HEK293T (cell line): ENCODE measurements around the gene TMEM219.

Source experiments
- CTCF ChIA-PET: fragments of 350-600 bp; formaldehyde crosslinking; extraction: SDS; loops from one replicate; lab custom pipeline; 2021; ENCODE audit warnings: antibody characterized with exemption, inconsistent platforms; lab: Yijun Ruan, JAX
- POLR2A ChIA-PET: fragments of 350-600 bp; formaldehyde crosslinking; extraction: SDS; loops from one replicate; lab custom pipeline; 2020; ENCODE audit warnings: antibody characterized with exemption, inconsistent platforms; lab: Yijun Ruan, JAX
- DNase-seq: peaks from one replicate; pipeline ENCODE4 v3.0.0; 2012; ENCODE audit warnings: mixed read lengths; ENCODE audit errors: extremely low spot score
- ARNT ChIP-seq: fragments of 450-650 bp; IDR thresholded peaks from 2 replicates; pipeline ENCODE4 v1.6.1; 2017; ENCODE audit warnings: mild to moderate bottlenecking
- BHLHE40 ChIP-seq: fragments of 450-650 bp; IDR thresholded peaks from 2 replicates; pipeline ENCODE4 v1.6.1; 2016; ENCODE audit warnings: mild to moderate bottlenecking, moderate library complexity, borderline replicate concordance
- CTBP1 ChIP-seq: fragments of 450-650 bp; IDR thresholded peaks from 2 replicates; pipeline ENCODE4 v1.6.1; 2016; ENCODE audit warnings: borderline replicate concordance
- ELF4 ChIP-seq: fragments of 450-650 bp; IDR thresholded peaks from 2 replicates; pipeline ENCODE4 v1.6.1; 2017; ENCODE audit warnings: antibody characterized with exemption
- FOXA1 ChIP-seq: fragments of 450-650 bp; IDR thresholded peaks from 2 replicates; pipeline ENCODE4 v1.6.1; 2016; ENCODE audit warnings: mild to moderate bottlenecking
- FOXK2 ChIP-seq: fragments of 450-650 bp; IDR thresholded peaks from 2 replicates; pipeline ENCODE4 v1.6.1; 2016; ENCODE audit warnings: mild to moderate bottlenecking
- FOXM1 ChIP-seq: fragments of 450-650 bp; IDR thresholded peaks from 2 replicates; pipeline ENCODE4 v1.6.1; 2017; ENCODE audit warnings: mild to moderate bottlenecking, borderline replicate concordance
- HDGF ChIP-seq: fragments of 450-650 bp; IDR thresholded peaks from 2 replicates; pipeline ENCODE4 v1.6.1; 2017; ENCODE audit warnings: antibody characterized with exemption, borderline replicate concordance
- L3MBTL2 ChIP-seq: fragments of 450-650 bp; conservative IDR thresholded peaks from 2 replicates; pipeline ENCODE4 v1.6.1; 2016; ENCODE audit warnings: mild to moderate bottlenecking
- LEF1 ChIP-seq: fragments of 450-650 bp; IDR thresholded peaks from 2 replicates; pipeline ENCODE4 v1.6.1; 2017; ENCODE audit warnings: mild to moderate bottlenecking, borderline replicate concordance
- NFRKB ChIP-seq: fragments of 450-650 bp; IDR thresholded peaks from 2 replicates; pipeline ENCODE4 v1.6.1; 2016; ENCODE audit warnings: mild to moderate bottlenecking, moderate library complexity
- SP1 ChIP-seq: fragments of 450-650 bp; IDR thresholded peaks from 2 replicates; pipeline ENCODE4 v1.6.1; 2017
- SUZ12 ChIP-seq: fragments of 450-650 bp; IDR thresholded peaks from 2 replicates; pipeline ENCODE4 v1.6.1; 2016; ENCODE audit warnings: mild to moderate bottlenecking
- TARDBP ChIP-seq: fragments of 450-650 bp; IDR thresholded peaks from 2 replicates; pipeline ENCODE4 v1.6.1; 2016
- ZNF384 ChIP-seq: fragments of 450-650 bp; IDR thresholded peaks from 2 replicates; pipeline ENCODE4 v1.6.1; 2016
- TF ChIP-seq, protein P1 (sequence below): fragments of 450-650 bp; IDR thresholded peaks from 2 replicates; pipeline ENCODE4 v1.6.1; 2016

The TMEM219 gene, protein sequence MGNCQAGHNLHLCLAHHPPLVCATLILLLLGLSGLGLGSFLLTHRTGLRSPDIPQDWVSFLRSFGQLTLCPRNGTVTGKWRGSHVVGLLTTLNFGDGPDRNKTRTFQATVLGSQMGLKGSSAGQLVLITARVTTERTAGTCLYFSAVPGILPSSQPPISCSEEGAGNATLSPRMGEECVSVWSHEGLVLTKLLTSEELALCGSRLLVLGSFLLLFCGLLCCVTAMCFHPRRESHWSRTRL

DNA sequence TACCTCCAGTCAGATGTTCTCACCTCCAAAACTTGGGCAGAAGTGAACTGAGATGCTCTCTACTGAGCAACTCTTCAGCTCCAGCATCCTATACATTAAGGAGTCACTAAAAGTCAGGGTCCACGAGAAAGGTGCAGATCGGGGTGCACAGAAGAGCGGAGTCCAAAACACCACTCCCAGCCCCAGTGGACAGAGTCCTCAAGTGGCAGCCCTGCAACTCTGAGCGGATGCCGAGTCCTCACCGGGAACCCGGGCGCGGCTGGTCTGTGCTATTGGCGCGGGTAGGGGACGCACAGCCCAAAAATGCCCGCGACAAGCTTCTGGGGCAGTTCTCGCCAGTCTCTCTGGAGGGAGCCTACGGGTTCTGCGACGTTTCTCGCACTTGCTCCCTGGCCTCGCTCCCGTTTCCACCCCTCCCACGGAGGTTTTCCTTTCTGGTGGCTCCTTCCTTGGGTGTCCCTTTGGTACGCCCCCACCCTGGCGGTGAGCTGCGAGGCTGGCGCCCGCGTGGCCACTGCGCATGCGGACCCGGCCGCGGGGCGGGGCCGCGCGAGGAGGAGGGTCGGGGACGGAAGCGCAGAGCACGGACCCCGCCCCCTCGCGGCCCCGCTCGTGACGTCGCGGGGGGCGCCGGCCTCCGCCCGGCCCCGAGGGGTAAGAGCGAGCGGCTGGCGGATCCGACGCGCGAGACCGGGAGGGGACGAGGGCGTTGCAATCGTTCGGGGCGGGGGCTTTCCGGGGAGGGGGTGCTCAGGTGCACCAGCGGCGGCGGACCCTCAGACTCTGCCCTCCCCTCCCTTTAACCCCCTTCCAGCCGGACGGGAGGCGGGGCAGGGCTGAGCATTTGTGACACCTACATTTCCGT is at the start of gene TMEM219:
TSS of gene TMEM219 (plus strand) at position 601 of the 865 bp plus-strand sequence. CDS start 1,065 bp downstream, outside the sequence.
- ChIA-PET CTCF (interaction anchor here (0.6 to 2.3 kb wide), 8 partner anchors 11 to 568 kb away, joined by 3 to 14 read pairs (median 4); partner anchors contain the start of genes KCTD13, SEZ6L2 and TAOK2), POLR2A (interaction anchor here (0.6 to 4.4 kb wide), 23 partner anchors 11 to 154 kb away, joined by 3 to 102 read pairs (median 5); partner anchors contain the start of genes ALDOA, ASPHD1, C16orf92 and DOC2A)
- TF ChIP-seq CTBP1 (no peak), ELF4 (no peak), SP1 (no peak), FOXA1 (no peak), BHLHE40 (peak; percentile 62; the same call in 1 of the 2 replicates), ZNF384 (no peak), SUZ12 (no peak), L3MBTL2 (peak; percentile 88), HDGF (0 out of 2 replicates have a peak, but pooled peaks have one; percentile 43), FOXM1 (peak; percentile 54; the same call in 1 of the 2 replicates), TARDBP (peak; percentile 68; the same call in 1 of the 2 replicates), LEF1 (no peak)
- TF ChIP-seq, protein P1, sequence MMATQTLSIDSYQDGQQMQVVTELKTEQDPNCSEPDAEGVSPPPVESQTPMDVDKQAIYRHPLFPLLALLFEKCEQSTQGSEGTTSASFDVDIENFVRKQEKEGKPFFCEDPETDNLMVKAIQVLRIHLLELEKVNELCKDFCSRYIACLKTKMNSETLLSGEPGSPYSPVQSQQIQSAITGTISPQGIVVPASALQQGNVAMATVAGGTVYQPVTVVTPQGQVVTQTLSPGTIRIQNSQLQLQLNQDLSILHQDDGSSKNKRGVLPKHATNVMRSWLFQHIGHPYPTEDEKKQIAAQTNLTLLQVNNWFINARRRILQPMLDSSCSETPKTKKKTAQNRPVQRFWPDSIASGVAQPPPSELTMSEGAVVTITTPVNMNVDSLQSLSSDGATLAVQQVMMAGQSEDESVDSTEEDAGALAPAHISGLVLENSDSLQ, result no peak
- DNase-seq, result peak; percentile 100

DNA sequence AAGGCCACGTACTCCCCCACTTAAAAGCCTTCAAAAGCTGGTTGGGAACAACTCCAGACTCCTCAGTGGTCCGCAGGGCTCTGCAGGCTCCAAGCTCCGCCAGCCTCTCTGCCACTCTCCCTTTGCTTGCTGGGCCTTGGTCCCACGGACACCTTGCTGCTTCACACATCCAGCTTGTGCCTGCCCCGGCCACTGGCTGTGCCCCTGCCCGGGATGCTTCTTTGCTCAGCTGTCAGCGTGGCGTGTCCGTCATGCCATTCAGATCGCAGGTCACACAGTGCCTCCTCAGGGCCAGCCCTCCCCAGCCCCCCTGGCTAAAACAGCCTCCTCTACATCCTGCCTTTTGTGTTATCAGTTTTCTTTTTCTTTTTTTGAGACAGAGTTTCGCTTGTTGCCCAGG is 49.8 kb upstream of the TMEM219 start:
- ChIA-PET POLR2A (interaction anchor here (0.7 to 2.9 kb wide), 2 partner anchors 9 to 14 kb away, joined by 3 to 17 read pairs; partner anchors contain the start of gene KCTD13), CTCF (no interaction called here)
- TF ChIP-seq TARDBP (no peak), FOXK2 (no peak), LEF1 (no peak), L3MBTL2 (no peak), ELF4 (no peak), ZNF384 (no peak), ARNT (no peak), FOXA1 (no peak), SP1 (no peak), FOXM1 (no peak), CTBP1 (no peak), NFRKB (no peak)
- TF ChIP-seq, protein P1, result no peak
- peak; percentile 6 for DNase-seq

DNA sequence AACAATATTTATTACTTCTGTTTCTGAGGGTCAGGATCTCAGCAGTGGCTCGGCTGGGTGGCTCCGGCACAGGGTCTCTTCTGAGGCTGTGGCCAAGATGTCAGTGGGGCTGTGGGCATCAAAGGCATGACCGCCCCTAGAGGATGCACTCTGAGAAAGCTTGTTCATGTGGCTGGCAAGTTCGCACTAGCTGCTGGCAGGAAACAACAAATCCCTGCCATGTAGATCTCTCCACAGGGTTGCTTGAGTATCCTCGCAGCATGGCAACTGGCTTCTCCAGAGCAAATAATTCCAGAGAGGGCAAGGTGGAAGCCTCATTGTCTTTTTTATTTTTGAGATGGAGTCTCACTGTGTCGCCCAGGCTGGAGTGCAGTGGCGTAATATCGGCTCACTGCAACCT is 48.4 kb upstream of the TMEM219 start:
- DNase-seq, result no peak
- no peak for TF ChIP-seq FOXK2
- ChIA-PET CTCF (no interaction called here), POLR2A (interaction anchor here (1.3 to 2.6 kb wide), 2 partner anchors 13 kb away, joined by 9 to 11 read pairs; partner anchors contain the start of genes ASPHD1, KCTD13 and SEZ6L2)

DNA sequence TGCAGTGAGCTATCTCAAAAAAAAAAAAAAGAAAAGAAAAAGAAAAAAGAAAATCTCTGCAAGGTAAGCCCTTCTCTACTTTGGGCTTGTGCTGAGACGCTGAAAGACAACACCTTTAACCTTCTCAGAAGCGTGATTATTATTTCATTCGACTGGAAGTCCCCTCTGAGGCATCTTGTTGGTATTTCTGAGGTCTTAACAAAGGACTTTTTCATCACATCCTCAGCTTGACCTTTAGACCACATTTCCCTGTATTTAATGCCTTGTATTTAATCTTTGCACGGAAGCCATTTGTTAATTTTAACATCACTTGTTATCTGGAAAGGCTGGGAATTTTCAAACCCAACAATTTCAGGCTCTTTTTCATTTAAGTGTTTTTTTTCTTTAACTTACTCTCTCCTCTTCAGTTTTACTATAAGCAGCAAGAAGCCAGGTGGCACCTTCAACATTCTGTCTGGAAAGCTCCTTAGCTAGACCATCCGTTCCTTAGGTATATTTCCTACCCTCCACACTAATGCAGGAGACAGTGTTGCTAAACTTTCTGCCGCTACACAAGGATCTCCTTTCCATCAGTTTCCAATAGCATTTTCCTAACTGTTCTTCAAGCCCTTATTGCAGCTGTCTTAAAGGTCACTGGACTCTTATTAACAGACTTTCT is 46.2 kb upstream of the TMEM219 start:
- ChIA-PET POLR2A (interaction anchor here (1.2 to 3.0 kb wide), 3 partner anchors 11 to 15 kb away, joined by 6 to 27 read pairs (median 11); partner anchors contain the start of genes ASPHD1, KCTD13 and SEZ6L2), CTCF (interaction anchor here (1.2 kb wide), 1 partner anchor 11 kb away, joined by 3 read pairs; the partner anchor contains the start of gene KCTD13)
- no peak for TF ChIP-seq CTBP1
- TF ChIP-seq FOXK2, result no peak
- no peak for TF ChIP-seq ELF4
- TF ChIP-seq LEF1, result no peak
- TF ChIP-seq SP1, result no peak
- no peak for DNase-seq

DNA sequence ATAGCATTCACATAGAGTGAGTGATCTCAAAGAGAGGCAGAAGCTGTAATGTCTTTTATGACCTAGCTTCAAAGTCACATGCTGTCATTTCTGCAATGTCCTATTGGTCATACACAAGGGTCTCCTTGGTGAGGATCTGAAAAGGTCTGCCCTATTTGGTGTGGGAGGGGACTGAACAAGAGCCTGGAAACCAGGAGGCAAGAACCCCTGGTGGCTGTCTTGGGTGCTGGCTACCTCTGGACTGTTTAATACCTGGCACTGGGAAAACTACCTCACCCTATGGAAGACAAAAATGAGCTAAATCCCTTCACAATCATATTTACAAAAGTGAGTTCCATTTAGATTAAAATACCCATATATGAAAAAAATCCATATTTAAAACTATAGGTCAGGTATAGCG is 44.9 kb upstream of the TMEM219 start:
- TF ChIP-seq FOXM1 (no peak), FOXK2 (no peak), NFRKB (no peak), BHLHE40 (no peak), ELF4 (no peak), ZNF384 (no peak), HDGF (no peak), L3MBTL2 (no peak), SUZ12 (no peak), CTBP1 (no peak), TARDBP (no peak), SP1 (no peak)
- TF ChIP-seq, protein P1, result no peak
- ChIA-PET POLR2A (interaction anchor here (0.9 to 3.0 kb wide), 4 partner anchors 9 to 77 kb away, joined by 4 to 27 read pairs (median 4); partner anchors contain the start of genes KCTD13, SEZ6L2 and TMEM219), CTCF (interaction anchor here (0.8 to 1.0 kb wide), 2 partner anchors 27 to 39 kb away, joined by 3 to 4 read pairs; no protein-coding TSS in a partner anchor)
- DNase-seq, result no peak
